Suprapubic skin (tissue), 3 donors: Measurements from ENCODE around the gene RGP1.

Experiments
- POLR2A ChIP-seq, 2 donors: fragments of 450-650 bp; IDR thresholded peaks; one replicate each; pipeline ENCODE4 v1.6.1; 2017; ENCODE audit warnings: antibody characterized with exemption in 2 of 2, mild to moderate bottlenecking in 2 of 2, moderate library complexity in 2 of 2
- TF ChIP-seq, protein P1 (sequence below), 2 donors: fragments of 200-600 bp in 1 of 2; fragments of 450-650 bp in 1 of 2; sonication (generic) in 1 of 2; IDR thresholded peaks; one replicate each; pipeline ENCODE4 v1.5.1; 2016 to 2019; ENCODE audit warnings: antibody characterized with exemption in 2 of 2, mild to moderate bottlenecking in 1 of 2, moderate library complexity in 1 of 2

DNA sequence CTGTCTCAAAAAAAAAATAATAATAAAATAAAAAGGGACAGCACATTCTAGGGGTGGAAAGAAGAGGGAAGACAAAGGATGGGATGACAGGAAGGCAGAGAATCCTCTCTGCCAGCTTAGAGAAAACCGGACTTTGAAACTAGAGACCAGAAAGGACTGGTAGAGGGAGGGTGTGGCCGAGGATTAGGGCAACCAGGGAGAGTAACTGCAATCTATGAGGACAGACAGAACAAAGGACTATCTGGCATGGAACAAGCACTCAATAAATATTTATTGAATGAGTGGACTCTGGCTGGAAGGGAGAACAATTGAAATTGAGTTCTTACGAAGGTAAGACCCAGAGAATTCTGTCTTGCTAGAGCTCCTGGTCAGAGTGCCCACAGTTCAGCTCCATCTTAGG is 2.5 kb upstream of the RGP1 start:
- no peak for TF ChIP-seq POLR2A (IDR thresholded peaks at IDR 0.05)
- TF ChIP-seq, protein P1, sequence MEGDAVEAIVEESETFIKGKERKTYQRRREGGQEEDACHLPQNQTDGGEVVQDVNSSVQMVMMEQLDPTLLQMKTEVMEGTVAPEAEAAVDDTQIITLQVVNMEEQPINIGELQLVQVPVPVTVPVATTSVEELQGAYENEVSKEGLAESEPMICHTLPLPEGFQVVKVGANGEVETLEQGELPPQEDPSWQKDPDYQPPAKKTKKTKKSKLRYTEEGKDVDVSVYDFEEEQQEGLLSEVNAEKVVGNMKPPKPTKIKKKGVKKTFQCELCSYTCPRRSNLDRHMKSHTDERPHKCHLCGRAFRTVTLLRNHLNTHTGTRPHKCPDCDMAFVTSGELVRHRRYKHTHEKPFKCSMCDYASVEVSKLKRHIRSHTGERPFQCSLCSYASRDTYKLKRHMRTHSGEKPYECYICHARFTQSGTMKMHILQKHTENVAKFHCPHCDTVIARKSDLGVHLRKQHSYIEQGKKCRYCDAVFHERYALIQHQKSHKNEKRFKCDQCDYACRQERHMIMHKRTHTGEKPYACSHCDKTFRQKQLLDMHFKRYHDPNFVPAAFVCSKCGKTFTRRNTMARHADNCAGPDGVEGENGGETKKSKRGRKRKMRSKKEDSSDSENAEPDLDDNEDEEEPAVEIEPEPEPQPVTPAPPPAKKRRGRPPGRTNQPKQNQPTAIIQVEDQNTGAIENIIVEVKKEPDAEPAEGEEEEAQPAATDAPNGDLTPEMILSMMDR (IDR thresholded peaks at IDR 0.05): no peak
